VCaP (cell line): ENCODE data around the gene TRAF2.

Source experiments
- H3K27ac ChIP-seq: fragments of 450-650 bp; 2 replicates; pipeline ENCODE4 v1.5.1; 2017
- TF ChIP-seq, protein P1 (sequence below): fragments of 450-650 bp; conservative IDR thresholded peaks from 2 replicates; pipeline ENCODE4 v1.5.1; 2017; ENCODE audit warnings: mild to moderate bottlenecking, moderate library complexity

The TRAF2 gene

DNA sequence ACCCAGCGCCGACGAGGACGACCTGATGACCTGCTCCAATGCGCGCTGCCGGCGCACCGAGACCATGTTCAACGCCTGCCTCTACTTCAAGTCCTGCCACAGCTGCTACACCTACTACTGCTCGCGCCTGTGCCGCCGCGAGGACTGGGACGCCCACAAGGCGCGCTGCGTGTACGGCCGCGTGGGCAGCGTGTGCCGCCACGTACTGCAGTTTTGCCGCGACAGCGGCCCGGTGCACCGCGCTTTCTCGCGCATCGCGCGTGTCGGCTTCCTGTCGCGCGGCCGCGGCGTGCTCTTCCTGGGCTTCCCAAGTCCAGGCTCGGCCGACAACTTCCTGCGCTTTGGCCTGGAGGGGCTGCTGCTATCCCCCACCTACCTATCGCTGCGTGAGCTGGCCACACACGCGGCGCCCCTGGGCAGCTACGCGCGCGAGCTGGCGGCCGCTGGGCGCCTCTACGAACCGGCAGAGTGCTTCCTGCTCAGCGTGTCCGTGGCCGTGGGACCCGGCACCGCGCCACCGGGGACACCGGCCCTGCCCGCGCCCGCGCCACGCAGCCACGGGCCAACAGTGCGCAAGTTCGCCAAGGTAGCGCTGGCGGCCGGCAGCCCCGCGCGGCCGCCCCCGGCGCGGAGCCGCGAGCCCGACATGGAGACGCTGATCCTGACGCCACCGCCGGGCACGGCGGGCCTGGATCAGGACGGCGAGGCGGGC, 39.8 kb upstream of the TRAF2 start:
- peak overlapping the region; percentile 99; the same call in 1 of the 2 replicates for H3K27ac ChIP-seq
- TF ChIP-seq, protein P1, sequence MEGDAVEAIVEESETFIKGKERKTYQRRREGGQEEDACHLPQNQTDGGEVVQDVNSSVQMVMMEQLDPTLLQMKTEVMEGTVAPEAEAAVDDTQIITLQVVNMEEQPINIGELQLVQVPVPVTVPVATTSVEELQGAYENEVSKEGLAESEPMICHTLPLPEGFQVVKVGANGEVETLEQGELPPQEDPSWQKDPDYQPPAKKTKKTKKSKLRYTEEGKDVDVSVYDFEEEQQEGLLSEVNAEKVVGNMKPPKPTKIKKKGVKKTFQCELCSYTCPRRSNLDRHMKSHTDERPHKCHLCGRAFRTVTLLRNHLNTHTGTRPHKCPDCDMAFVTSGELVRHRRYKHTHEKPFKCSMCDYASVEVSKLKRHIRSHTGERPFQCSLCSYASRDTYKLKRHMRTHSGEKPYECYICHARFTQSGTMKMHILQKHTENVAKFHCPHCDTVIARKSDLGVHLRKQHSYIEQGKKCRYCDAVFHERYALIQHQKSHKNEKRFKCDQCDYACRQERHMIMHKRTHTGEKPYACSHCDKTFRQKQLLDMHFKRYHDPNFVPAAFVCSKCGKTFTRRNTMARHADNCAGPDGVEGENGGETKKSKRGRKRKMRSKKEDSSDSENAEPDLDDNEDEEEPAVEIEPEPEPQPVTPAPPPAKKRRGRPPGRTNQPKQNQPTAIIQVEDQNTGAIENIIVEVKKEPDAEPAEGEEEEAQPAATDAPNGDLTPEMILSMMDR = no peak

DNA sequence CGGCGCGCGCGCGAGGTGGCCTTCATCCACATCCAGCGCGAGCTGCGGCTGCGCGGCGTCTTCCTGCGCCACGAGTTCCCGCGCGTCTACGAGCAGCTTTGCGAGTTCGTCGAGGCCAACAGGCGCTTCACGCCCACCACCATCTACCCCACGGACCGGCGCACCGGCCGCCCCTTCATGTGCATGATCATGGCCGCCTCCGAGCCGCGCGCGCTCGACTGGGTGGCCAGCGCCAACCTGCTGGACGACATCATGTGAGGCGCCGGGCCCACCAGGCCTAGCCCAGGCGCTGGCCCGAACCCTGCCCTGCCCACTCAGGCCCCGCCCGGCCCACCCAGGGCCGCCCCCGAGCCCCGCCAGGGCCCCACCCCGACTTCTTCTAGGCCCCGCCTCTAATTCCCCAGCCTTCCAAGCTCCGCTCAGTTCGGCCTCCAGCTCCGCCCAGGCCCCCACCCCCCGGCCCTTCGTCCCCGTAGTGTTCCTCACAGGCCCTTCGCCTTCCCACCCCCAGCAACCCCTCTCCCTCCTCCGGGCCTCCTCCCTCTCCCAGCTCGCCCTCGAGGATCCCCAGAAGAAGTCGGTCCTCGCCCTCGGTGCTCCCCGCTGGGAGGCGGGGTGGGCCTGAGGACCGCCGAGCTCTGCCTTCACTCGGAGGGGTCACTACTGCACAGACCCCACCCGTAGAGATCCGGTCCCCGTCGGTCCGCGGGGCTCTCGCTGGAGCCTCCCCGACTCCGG, 39.1 kb upstream of the TRAF2 start:
- H3K27ac ChIP-seq = peak overlapping the region; percentile 99
- TF ChIP-seq, protein P1 = no peak

- H3K27ac ChIP-seq = peak overlapping the region; percentile 99
- TF ChIP-seq, protein P1 = no peak
Observed at GRCh38 chr9:136847826-136848392, 38.4 kb upstream of the TRAF2 start.

- H3K27ac ChIP-seq = peak overlapping the region; percentile 99
- TF ChIP-seq, protein P1 = no peak
Observed at GRCh38 chr9:136848393-136849037, 37.8 kb upstream of the TRAF2 start.

GRCh38 chr9:136849038-136849959, 37.0 kb upstream of the TRAF2 start, which contains the start of gene PHPT1:
Gene PHPT1, plus strand, starts transcription at chr9:136849409. Its CDS starts 22 bp downstream, at chr9:136849431.
- H3K27ac ChIP-seq = peak within 1 kb of the TSS; percentile 99
- TF ChIP-seq, protein P1 = no peak

GRCh38 chr9:136849960-136850865, 36.1 kb upstream of the TRAF2 start:
- H3K27ac ChIP-seq = peak overlapping the region; percentile 99
- TF ChIP-seq, protein P1 = no peak
